Activated CD4-positive, alpha-beta T cell treated with anti-CD3 and anti-CD28 coated beads, Interleukin-2, amount 50 U/mL, for 4 hours (primary cell): ENCODE results near the gene MAST4.

ENCODE experiments used
- DNase-seq, 2 experiments: peaks; one replicate each; pipeline ENCODE4 v3.0.0-alpha.2; 2020

The MAST4 gene

DNA sequence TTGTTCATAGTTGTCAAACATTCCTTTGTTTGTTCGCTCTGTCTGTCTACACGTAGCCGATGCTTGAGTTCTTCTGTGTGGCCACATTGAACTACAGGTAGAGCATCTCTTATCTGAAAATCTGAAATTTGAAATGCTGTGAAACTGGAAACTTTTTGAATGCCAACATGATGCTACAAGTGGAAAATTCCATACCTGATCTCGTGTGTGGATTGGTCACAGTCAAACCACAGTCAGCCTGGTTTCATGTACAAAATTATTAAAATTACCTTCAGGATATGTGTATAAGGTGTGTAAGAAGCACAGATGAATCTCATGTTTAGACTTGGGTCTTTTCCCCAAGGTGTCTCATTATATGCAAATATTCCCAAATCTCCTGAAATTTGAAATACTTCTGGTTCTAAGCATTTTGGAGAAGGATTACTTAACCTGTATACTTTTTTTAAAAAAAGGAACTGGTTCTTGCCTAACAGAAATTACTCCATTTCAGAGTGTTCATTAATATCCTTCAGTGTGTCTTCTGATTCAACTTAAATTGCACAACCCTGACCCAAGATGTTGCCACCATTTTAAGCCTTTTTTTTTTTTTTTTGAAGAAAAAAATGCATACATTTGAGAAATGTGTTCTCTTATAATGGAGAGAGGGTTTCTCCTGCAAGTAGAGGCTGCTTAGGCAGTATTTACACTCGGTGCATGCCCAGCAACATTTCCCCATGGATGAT is 254.3 kb downstream of the MAST4 start:
- no peak for DNase-seq

DNA sequence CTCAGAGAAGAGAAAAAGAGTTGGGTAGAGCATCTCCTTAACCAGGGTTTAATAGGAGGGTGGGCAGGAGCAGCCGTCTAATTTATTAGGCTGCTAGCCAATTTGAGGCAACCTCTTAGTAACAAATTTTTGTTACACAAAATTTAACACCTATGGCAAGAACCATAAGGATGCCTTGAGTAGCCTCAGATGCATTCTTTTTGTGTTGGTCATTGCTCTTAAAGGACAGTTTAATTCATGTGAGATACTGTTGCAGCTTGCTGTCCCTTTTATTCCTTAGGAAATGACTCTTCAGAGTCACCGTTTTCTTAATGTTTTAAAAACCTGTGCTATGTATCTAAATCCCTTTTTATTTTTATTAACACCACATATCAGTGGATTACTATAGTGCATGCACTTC is 255.1 kb downstream of the MAST4 start:
- no peak for DNase-seq

GRCh38 chr5:66854416-66854815 is 258.2 kb downstream of the MAST4 start:
- no peak for DNase-seq

DNA sequence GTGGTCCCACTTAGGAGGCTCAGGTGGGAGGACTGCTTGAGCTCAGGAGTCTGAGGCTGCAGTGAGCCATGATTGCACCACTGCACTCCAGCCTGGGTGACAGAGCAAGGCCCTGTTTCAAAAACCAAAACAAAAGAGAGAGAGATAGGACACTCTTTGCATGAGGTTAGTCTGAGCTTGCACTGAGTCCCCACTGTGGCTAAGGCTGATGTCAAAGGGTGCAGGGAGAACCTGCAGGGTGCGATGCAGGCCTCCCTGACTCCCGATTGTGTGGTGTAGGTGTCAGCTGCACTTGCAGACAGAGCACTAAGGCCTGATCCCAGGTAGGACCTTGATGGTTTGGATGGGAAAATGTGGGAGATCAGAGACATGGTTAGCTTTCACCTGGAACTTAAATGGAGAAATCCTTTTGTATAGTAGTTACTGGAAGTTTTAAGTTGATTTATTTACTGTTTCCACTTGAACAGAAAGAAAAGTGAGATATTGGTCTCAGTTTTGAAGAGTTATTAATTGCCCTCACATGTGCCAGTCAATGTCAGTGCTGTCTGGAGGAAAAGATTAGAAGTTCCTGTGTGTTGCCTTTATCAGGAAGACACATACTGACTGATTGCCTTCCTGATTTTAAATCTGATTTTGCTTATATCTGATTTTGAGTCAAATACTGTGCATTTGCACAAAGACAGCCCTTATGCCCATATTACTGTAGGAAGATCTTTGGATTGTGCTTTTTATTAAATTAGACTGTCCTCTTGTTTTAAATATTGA is 260.0 kb downstream of the MAST4 start:
- DNase-seq: no peak

GRCh38 chr5:66859526-66859925 is 263.3 kb downstream of the MAST4 start:
- no peak for DNase-seq

- no peak for DNase-seq
Observed at GRCh38 chr5:66860199-66860975, 264.2 kb downstream of the MAST4 start.

DNA sequence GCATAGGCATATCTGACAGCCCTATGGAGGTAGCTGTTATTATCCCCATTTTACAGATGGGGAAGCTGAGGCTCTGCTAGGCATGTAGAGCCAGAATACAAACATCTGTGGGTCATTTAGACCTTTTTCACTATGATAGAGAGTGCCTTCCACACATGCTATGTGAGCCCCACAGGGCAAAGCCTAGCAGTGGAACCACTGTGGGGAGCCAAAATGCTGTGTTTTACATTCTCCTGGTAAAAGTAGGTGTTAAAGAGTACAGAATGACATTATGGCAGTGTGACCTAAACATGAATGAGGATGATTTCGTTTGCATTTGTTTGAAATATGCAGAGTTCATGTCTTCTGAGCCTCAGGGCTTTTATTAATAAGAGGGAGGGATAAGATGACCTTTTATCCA is 265.2 kb downstream of the MAST4 start:
- no peak for DNase-seq

- no peak for DNase-seq
Observed at GRCh38 chr5:66862020-66862419, 265.8 kb downstream of the MAST4 start.

DNA sequence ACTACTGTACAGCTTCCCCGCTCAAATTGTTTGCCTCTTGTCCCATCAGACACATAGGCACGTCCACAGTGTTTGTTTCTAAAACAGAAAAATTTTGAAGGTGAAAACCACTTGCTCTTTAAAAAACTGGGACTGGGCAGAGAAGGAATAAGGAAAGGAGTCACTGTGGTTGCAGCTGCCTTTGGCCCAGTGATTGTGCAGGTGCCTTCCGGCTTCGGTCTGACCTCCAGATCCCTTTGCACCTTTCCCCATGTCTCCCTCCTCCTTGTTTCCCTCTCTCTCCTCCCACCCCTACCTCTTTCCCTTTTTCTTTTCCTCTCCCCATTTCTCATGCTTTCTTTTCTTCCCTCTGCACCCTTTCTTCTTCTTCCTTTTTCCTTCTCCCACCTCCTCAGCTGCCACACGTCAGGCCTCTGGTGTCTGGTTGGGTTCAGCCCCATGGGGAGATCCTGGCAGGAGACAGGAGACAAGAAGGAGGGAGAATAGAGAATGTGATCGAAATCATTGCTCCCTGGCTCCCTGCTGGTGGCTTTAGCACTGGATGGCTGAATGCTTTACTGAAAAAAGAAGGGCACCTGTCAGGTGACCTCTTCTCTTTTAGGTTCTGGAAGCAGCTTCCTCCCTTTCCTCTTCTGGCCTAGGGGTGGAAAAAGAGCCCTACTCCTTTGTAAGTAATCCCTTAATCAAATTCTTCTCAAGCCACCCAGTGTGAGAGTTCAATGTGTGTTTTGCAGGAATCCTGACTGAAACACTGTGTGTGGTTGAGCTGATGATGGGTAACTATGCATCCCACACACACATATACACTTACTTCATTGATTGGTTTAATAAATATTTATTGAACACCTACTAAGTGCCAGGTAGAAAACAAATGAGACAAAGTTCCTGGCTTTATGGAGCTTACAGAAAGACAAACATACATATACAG is 267.3 kb downstream of the MAST4 start:
- DNase-seq: no peak

- DNase-seq: peak in 1 of 2 experiments; percentile 2
Observed at GRCh38 chr5:66864240-66864884, 268.2 kb downstream of the MAST4 start.

DNA sequence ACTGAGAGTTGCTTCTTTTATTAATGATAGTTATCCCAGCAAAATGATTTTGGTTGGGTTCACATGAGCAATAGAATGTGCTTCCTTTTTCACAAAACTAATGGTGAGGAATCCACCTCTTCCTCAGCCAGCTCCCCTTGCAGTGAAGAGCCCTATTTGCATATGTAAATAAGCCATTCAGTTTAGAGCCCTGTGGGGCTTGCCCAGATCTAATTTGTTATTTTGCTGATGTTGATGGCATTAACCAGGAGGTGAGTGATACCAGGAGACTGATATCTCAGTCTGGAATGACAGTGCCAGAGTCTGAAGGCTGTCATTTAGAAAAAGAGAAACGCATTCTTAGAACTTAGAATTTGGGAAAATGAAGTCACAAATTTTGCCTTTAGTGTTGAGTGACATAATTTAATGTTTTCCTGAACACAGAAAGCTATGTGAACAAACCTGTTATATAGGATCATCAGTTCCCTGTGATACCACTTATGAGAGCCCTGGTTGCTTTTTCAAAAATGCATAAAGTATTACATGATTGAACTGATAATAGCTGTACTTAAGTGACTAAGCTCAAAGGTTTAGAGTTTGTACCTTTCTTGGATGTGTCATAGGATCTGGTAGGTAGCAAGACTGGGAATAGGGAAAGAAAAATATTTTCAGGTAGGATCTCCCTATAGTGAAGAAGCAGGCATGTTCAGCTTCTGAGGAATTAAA is 271.6 kb downstream of the MAST4 start:
- DNase-seq: no peak

DNA sequence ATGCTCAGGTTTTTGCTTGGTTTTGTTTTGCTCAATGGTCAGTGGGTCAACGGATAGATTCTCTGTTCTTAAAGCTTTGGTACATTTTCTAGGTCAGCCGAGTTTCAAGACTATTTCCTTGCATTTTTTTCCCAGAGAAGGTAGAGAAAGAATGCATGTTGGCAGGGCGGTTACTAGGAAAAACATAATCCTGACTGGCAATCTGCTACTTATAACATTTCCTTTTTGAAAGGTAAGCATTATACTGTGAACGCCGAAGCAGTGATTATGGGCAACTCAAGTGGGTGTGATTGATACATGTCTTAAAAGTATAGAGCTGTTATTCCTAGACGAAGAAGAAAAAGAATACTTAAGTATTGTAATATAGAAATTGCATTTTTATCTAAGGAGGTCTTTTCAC is 273.2 kb downstream of the MAST4 start:
- no peak for DNase-seq

- no peak for DNase-seq
Observed at GRCh38 chr5:66870708-66871107, 274.5 kb downstream of the MAST4 start.

DNA sequence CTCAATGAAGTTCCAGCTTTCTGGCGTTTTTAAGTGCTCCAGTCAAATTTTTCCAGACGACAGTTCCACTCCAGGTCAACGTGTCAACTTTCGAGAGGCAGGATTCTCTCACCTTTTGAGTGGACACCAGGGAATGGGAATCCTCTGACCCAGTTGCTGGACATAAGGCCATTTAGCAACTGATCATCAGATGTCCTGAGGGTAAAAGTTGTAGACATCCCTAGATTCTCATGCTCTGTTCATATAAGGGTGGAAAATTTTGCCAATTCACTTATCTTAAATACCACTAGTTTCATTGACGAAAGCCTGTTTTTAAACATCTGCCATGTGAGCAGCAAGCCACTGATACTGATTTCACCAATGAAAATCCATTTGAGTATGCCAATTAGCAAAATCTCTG is 275.5 kb downstream of the MAST4 start:
- no peak for DNase-seq

DNA sequence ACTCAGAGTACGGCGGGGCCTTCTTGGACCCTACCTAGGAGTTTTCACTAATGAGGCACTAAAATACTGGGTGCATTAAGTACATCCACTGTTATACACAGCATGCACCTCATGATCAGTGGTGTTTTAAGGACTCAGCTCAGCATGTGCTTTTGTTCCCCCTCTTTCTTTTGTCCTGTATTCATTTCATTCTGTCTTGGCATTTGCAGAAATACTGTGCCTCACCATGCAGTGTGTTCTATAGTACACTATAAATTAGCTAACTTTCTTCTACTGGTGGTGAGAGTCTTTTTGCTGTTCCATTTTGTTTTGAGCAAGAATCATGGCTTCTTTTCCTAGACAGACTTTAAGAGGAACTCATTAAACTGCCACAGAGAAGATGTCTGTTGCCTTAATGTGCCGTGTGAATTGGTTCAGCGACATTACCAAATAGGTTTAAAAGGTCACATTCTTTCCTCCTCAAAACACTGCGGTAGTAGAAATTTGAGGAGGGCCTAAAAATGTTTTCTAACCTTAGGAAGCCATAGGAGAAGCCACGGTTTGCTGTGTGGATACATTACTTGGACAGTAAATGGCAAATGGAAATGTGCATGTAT is 276.6 kb downstream of the MAST4 start:
- no peak for DNase-seq

- DNase-seq: no peak
Observed at GRCh38 chr5:66874004-66874403, 277.8 kb downstream of the MAST4 start.

DNA sequence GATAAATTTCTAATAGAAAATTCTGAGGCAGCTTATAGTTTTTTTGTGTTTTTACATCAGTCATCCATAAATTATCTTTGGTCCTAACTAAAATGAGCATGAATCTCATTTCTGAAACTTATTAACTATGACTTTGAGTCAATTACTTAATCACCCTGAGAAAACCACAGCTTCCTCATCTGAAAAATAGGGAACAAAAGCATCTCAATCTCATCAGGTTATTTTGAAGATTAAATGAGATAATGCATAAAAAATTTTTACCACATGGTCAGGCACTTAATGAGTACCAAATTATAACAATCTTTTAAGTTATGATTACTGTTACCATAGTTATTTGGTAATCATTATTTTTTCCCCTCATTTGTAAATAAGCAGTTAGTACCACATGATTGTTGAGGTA is 279.1 kb downstream of the MAST4 start:
- DNase-seq: no peak

DNA sequence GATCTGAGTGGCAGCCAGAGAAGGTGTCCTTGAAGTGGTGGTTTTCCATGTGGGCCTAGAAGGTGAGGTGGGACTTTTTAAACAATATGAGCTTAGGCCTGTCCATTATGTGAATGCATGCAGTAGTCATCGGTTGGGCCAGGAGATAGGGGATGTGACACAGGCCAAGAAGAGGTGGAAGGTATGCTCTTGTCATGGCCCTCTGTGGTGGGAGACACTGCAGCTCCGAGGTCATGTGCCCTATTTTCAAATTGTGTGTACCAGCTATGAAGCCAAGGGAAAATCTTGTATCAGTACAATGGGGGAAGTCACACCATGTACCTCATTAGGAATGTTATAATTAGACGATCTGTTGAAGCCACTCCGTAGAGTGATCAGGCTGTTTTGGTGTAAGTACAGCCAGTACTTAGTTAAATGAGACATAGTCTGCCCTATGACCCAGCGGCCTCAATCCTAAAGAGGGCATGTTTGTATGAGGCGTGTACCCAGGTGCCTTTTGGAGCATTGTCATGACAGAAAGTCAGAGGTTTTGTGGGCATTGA is 280.1 kb downstream of the MAST4 start:
- DNase-seq: no peak

DNA sequence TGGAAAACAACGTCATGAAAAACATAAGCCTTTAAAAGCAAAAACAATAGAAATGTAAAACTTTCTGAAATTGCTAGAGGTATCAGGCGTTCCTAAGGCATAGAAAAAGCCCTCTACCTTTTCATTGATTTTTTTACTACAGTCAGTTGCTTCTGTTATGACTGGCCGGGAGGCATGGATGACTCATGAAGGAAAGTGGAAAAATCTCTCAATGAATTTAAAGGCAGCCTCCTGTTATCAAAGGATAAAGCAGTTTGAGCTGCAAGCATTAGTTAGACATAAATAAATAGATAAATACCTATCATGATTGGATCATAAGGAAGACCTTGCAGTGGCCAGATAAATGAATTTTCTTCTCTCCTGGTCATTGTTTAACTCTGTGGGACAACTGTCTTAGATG is 281.6 kb downstream of the MAST4 start:
- no peak for DNase-seq

GRCh38 chr5:66880401-66880800 is 284.2 kb downstream of the MAST4 start:
- no peak for DNase-seq
